ENCODE data around the gene MTUS2.

The MTUS2 gene

GRCh38 chr13:29526741-29527140 lies 706.6 kb downstream of the MTUS2 start:
- no peak for DNase-seq (ENCODE audit: low spot score)

- DNase-seq (ENCODE audit: low spot score): no peak
Measured at GRCh38 chr13:29527511-29527910, 707.4 kb downstream of the MTUS2 start.

- no peak for DNase-seq (ENCODE audit: low spot score)
Measured at GRCh38 chr13:29527916-29528315, 707.8 kb downstream of the MTUS2 start.

- no peak for DNase-seq (ENCODE audit: low spot score)
Measured at GRCh38 chr13:29529754-29530153, 709.6 kb downstream of the MTUS2 start.

GRCh38 chr13:29530901-29531300 lies 710.8 kb downstream of the MTUS2 start:
- no peak for DNase-seq (ENCODE audit: low spot score)

GRCh38 chr13:29532116-29532515 lies 712.0 kb downstream of the MTUS2 start:
- no peak for DNase-seq (ENCODE audit: low spot score)

- no peak for DNase-seq (ENCODE audit: low spot score)
Measured at GRCh38 chr13:29532821-29533220, 712.7 kb downstream of the MTUS2 start.

GRCh38 chr13:29534083-29534482 lies 713.9 kb downstream of the MTUS2 start:
- DNase-seq (ENCODE audit: low spot score): no peak

- no peak for DNase-seq (ENCODE audit: low spot score)
Measured at GRCh38 chr13:29535663-29536655, 715.8 kb downstream of the MTUS2 start.

- no peak for DNase-seq (ENCODE audit: low spot score)
Measured at GRCh38 chr13:29536853-29537252, 716.7 kb downstream of the MTUS2 start.

- peak; percentile 33 for DNase-seq (ENCODE audit: low spot score)
Measured at GRCh38 chr13:29537736-29538651, 717.9 kb downstream of the MTUS2 start.

GRCh38 chr13:29538652-29539040 lies 718.5 kb downstream of the MTUS2 start:
- no peak for DNase-seq (ENCODE audit: low spot score)

- no peak for DNase-seq (ENCODE audit: low spot score)
Measured at GRCh38 chr13:29539856-29540255, 719.7 kb downstream of the MTUS2 start.

GRCh38 chr13:29540334-29540733 lies 720.2 kb downstream of the MTUS2 start:
- no peak for DNase-seq (ENCODE audit: low spot score)

GRCh38 chr13:29540799-29541198 lies 720.7 kb downstream of the MTUS2 start:
- DNase-seq (ENCODE audit: low spot score): no peak

- DNase-seq (ENCODE audit: low spot score): no peak
Measured at GRCh38 chr13:29541400-29541799, 721.3 kb downstream of the MTUS2 start.

- no peak for DNase-seq (ENCODE audit: low spot score)
Measured at GRCh38 chr13:29542381-29542780, 722.2 kb downstream of the MTUS2 start.

- DNase-seq (ENCODE audit: low spot score): no peak
Measured at GRCh38 chr13:29543230-29544215, 723.4 kb downstream of the MTUS2 start.

GRCh38 chr13:29545988-29546387 lies 725.8 kb downstream of the MTUS2 start:
- DNase-seq (ENCODE audit: low spot score): no peak

GRCh38 chr13:29546662-29547061 lies 726.5 kb downstream of the MTUS2 start:
- DNase-seq (ENCODE audit: low spot score): no peak

- no peak for DNase-seq (ENCODE audit: low spot score)
Measured at GRCh38 chr13:29547153-29547552, 727.0 kb downstream of the MTUS2 start.
